CD4-positive, alpha-beta T cell treated with Interleukin-17A for 1 hour (primary cell): ENCODE data around the gene DPEP2NB.
"Not testable (repeated sequence)": the region's sequence is repeated elsewhere in the genome, so short reads cannot be mapped to it uniquely, and the experiment has no call there.

Source experiments
- DNase-seq: peaks from one replicate; pipeline ENCODE4 v3.0.0-alpha.2; 2020

DPEP2NB gene

GRCh38 chr16:68015681-68016080 lies at the start of gene DPEP2NB:
Gene DPEP2NB (minus strand): TSS chr16:68015911. CDS start chr16:68015770, 141 bp downstream.
- DNase-seq = no peak

GRCh38 chr16:68064791-68065365 lies 49.2 kb upstream of the DPEP2NB start:
- DNase-seq = peak; percentile 80

GRCh38 chr16:68062910-68063393 lies 47.2 kb upstream of the DPEP2NB start:
- peak; percentile 63 for DNase-seq

- no peak for DNase-seq
Measured at GRCh38 chr16:68061396-68061795, 45.7 kb upstream of the DPEP2NB start.

- DNase-seq = no peak
Measured at GRCh38 chr16:68059804-68060203, 44.1 kb upstream of the DPEP2NB start.

GRCh38 chr16:68055395-68055794 lies 39.7 kb upstream of the DPEP2NB start:
- DNase-seq = no peak

GRCh38 chr16:68049449-68049848 lies 33.7 kb upstream of the DPEP2NB start:
- no peak for DNase-seq

- DNase-seq = no peak
Measured at GRCh38 chr16:68047987-68048386, 32.3 kb upstream of the DPEP2NB start.

DNA sequence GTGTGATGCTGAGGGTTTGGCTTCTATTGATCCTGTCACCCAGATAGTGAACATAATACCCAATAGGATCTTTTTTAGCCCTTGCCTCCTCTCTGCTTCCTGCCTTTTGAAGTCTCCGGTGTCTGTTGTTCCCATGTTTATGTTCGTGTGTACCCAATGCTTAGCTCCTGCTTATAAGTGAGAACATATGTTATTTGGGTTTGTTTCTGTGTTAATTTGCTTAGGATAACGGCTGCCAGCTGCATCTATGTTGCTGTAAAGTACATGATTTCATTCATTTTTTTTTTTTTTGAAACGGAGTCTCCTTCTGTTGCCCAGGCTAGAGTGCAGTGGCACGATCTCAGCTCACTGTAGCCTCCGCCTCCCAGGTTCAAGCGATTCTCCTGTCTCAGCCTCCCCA lies 30.4 kb upstream of the DPEP2NB start:
- no peak for DNase-seq

DNA sequence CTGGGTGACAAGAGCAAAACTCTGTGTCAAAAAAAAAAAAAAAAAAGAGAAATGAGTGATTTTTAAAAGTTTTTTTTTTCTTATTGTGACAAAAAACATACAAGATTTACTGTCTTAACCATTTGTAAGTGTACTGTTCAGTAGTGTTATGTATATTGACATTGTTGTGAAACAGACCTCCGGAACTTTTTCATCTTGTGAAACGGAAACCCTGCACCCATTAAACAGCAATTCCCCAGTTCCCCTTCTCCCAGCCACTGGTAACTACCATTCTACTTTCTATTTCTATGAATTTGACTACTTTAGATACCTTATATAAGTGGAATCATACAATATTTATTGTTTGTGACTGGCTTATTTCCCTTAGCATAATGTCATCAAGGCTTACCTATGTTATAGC lies 26.1 kb upstream of the DPEP2NB start:
- DNase-seq = no peak

DNA sequence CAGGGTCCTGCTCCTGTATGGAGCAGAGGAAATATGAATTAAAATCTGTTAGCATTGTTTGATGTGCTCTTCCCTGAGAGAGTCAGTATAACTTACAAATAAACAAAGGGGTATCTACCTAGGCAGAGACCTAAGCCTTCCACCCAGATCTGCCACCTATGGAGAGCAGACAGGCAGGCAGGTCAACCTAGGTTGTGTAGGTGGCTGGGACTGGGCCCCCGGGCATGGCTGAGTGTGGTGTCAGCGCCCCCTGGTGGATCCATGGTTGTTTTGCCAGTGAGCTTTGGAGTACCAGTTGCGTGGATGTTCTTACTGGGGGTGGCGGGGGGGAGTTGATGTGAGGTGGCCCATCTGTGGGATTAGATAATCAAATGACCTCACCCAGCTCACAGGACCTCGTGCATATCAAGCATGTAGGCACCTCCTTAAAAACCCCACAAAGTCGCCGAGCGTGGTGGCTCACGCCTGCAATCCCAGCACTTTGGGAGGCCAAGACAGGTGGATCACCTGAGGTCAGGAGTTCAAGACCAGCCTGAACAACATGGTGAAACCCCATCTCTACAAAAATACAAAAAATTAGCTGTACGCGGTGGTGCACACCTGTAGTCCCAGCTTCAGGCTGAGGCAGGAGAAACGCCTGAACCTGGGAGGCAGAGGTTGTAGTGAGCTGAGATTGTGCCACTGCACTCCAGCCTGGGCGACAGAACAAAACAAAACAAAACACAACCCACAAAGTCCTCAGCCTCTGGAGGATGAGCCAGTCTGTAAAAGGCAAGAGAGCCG lies 25.0 kb upstream of the DPEP2NB start:
- DNase-seq = peak; percentile 92

DNA sequence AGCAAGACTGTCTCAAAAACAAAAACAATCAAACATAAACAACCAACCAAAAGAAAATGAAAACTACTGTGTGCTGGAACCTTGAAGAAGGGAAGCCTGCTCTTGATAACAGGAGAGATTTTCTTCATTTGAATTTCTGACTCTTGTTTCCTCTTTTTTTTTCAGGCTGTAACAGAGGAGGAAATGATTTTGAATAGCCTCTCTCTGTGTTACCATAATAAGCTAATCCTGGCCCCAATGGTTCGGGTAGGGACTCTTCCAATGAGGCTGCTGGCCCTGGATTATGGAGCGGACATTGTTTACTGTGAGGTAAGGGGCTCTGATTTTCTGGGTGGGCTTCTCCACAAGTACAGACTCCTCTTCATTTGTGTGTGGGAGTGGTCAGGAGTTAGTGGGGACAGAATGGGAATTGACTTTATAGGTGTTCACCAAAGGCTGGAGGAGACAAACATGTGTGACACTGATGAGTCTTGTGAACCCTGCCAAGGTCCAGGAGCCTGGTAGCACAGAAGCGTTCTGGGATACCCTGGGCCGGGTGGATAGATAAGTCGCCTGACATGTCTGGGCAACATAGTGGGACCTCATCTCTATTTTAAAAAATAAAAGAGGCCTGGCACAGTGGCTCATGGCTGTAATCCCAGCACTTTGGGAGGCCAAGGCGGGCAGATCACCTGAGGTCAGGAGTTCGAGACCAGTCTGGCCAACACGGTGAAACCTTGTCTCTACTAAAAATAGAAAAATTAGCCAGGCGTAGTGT lies 22.3 kb upstream of the DPEP2NB start:
- DNase-seq = no peak

GRCh38 chr16:68035227-68035626 lies 19.5 kb upstream of the DPEP2NB start:
- no peak for DNase-seq

DNA sequence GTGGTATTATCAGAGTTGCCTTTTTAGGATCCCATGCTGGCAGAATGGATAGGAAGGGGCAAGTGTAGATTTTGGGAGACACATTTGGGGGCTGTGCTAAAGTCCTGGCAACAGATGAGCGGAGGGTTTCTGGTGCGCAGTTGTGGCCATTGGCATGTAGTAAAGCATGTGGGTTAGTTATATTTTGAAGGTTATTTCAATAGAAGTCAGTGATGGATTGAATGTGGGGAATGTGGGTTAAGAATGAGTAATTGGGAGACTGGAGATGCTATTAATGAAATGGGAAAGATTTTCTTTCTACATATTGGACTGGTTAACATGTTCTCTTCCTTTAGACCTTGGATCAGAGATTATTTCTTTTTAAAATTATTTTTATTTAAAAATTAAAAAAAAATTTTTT lies 17.4 kb upstream of the DPEP2NB start:
- DNase-seq = no peak

DNA sequence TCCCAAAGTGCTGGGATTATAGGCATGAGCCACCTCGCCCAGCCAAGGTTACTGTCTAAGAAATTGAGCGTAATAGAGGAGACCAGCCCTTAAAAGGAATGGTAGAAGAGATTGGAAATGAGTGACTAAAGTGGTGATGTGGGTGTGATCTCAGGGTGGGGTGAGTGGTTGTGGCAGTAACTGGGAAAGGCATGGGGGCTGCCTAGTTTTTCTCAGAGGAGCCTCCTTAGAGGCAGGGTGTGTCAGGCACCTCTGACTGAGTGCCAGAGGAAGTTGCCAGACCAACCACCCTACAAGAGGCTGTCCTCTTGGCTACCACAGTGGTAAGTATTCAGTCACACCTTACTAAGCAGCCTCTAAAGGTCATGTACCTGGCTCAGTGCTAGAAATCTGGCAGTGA lies 16.2 kb upstream of the DPEP2NB start:
- DNase-seq = no peak

DNA sequence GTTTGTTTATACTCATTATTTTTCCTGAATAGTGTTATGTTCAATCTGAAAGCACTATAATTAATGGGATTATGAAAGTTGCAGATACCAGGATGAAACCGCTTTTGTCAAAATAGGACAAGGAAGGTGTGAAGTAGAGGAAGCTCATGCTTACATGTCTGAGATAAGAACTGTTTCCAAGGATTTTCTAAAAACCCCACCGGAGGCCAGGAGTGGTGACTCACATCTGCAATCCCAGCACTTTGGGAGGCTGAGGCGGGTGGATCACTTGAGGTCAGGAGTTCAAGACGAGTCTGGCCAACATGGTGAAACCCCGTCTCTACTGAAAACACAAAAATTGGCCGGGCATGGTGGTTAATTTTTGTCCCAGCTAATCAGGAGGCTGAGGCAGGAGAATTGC lies 14.4 kb upstream of the DPEP2NB start:
- not testable (repeated sequence) for DNase-seq

- DNase-seq = no peak
Measured at GRCh38 chr16:68028996-68029395, 13.3 kb upstream of the DPEP2NB start.

DNA sequence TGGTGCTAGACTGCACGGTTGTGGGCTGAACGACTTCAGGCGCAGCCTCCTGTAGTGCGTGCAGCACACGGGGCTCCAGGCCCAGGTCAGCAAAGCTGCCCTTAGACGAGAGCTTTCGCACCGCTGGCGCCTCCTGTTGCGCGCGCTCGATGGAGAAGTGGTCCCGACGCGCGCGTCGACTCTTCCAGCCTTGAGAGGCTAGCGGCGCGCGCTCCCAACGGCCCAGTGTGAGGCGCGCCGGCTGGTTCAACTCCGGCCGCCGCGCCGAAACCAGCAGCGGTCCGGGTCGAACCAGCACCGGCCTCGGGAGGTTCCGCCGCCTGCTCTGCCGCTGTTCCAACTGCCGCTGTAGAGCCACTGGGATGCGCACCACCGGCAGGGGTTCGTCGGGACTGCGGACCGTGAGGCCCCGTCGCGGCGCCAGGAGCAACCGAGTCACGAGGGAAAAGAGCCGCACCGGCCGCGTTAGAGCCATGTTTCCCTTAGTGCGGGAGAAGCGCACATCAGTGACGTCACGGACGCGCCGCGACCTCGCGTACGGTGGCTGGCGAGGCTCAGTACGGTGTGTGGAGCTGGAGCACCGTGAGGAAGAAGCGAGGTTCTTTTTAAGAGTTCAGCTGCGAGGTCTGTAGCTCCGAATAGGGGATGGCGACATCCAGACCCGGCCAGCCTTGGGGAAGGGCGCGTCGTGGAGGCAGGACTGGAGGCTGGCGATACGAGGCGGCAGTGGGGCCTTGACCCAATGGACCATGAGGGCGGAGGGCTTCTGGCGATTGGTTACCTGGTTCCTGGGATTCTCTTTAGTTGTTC lies 7.2 kb upstream of the DPEP2NB start, which contains the start of the genes DDX28 and DUS2:
TSS of gene DDX28 (minus strand) at position 505 of the 810 bp plus-strand sequence. CDS start at position 475, 30 bp downstream.
TSS of gene DUS2 (plus strand) at position 557 of the 810 bp plus-strand sequence. CDS start 14,740 bp downstream, outside the sequence.
- DNase-seq = peak; percentile 95

GRCh38 chr16:68022278-68022727 lies 6.6 kb upstream of the DPEP2NB start:
- no peak for DNase-seq

GRCh38 chr16:68021490-68021889 lies 5.8 kb upstream of the DPEP2NB start:
- no peak for DNase-seq

GRCh38 chr16:68019167-68019680 lies 3.5 kb upstream of the DPEP2NB start:
- DNase-seq = no peak

DNA sequence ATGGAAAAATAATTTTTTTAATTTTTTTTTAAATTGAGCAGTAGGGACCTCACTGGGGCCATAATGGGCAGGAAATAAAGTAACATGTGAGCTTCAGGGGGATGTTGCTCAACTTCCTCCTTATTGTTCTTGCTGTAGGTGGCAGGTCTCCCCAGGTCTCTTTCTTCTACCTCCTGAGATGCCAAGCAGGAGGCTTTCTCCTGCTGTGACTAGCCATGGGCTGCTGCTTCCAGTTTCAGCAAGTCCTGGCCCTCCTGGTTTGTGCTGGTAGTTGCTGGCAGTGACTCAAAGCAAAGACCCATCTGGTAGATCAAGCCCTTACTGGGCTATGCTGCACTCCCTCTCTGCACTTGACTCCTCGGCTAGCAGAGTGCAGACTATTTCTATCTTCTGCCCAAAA lies 2.3 kb downstream of the DPEP2NB start:
- no peak for DNase-seq
